D341Med (cell line): ENCODE measurements around the gene CTDP1.

Experiments used
- DNase-seq: peaks from one replicate; pipeline ENCODE4 v3.0.0; 2012; ENCODE audit warnings: low spot score

CTDP1 gene, protein sequence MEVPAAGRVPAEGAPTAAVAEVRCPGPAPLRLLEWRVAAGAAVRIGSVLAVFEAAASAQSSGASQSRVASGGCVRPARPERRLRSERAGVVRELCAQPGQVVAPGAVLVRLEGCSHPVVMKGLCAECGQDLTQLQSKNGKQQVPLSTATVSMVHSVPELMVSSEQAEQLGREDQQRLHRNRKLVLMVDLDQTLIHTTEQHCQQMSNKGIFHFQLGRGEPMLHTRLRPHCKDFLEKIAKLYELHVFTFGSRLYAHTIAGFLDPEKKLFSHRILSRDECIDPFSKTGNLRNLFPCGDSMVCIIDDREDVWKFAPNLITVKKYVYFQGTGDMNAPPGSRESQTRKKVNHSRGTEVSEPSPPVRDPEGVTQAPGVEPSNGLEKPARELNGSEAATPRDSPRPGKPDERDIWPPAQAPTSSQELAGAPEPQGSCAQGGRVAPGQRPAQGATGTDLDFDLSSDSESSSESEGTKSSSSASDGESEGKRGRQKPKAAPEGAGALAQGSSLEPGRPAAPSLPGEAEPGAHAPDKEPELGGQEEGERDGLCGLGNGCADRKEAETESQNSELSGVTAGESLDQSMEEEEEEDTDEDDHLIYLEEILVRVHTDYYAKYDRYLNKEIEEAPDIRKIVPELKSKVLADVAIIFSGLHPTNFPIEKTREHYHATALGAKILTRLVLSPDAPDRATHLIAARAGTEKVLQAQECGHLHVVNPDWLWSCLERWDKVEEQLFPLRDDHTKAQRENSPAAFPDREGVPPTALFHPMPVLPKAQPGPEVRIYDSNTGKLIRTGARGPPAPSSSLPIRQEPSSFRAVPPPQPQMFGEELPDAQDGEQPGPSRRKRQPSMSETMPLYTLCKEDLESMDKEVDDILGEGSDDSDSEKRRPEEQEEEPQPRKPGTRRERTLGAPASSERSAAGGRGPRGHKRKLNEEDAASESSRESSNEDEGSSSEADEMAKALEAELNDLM

DNA sequence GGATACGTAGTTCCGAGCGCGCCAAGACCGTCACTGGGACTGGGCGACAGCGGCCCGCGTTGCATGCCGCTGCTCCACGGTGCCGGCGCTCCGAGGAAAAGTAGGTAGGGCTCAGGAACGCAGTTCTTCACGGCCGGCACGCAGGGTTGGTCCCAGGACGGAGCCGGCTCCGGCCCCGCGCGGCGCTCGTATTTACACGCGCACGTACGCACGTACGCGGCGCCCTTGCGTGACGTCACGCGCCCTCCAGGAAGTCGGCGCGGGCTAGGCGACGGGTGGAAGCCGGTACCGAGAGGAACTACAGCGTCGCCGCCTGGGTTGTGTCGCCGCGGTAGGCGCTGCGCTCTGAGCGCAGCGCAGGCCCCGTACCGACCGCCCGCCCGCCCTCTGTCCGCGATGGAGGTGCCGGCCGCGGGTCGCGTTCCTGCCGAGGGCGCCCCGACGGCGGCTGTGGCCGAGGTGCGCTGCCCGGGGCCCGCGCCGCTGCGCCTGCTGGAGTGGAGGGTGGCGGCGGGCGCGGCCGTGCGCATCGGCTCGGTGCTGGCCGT lies at the start of gene CTDP1:
TSS of gene CTDP1 (plus strand) at position 252 of the 548 bp plus-strand sequence. CDS start at position 397, 145 bp downstream.
- DNase-seq, result peak; percentile 98

DNA sequence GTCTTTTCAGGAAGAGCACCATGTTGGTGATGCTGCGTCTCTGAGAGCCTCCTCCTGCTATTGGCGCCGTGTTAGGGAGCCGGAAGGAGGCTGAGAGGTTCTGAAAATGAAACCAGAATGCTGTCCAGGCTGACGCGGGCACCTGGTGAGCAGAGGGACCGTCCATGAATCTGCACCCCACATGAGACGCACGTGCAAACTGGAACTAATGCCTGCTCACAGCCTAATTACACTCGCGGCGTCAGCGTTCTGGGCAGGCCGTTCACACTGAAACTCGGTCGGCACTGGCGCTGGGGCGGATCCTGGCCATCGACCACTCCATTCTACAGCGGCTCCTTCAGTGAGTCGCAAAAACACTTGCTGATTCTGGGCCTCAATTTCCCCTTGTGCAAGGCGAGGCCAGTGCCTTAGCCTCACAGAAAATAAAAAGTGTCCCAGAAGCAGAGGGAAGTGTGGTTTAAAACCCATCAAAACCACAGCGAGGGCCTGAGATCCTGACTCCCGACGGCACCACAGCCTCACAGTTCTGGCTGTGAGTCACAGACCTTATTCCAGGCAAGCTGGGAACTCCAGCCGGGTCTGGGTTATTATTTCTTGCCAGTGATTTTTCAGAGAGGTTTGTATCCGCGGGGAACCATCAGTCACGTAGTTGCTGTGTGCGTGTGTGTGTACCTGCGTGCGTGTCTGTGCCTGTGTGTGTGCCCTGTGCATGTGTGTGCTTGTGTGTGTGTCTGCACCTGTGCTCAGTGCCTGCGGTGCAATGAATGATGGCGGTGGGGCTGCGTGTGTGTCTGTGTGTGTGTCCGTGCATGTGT lies 49.1 kb upstream of the CTDP1 start:
- DNase-seq, result no peak

DNA sequence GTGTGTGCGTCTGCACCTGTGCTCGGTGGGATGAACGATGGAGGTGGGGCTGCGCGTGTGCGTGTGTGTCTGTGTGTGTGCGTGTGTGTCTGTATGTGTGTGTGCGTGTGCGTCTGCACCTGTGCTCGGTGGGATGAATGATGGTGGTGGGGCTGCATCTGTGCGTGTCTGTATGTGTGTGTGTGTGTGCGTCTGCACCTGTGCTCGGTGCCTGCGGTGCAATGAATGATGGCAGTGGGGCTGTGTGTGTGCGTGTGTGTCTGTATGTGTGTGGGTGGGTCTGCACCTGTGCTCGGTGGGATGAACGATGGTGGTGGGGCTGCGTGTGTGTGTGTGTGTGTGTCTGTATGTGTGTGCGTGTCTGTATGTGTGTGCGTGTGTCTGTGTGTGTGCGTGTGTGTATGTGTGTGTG lies 48.5 kb upstream of the CTDP1 start:
- no peak for DNase-seq

DNA sequence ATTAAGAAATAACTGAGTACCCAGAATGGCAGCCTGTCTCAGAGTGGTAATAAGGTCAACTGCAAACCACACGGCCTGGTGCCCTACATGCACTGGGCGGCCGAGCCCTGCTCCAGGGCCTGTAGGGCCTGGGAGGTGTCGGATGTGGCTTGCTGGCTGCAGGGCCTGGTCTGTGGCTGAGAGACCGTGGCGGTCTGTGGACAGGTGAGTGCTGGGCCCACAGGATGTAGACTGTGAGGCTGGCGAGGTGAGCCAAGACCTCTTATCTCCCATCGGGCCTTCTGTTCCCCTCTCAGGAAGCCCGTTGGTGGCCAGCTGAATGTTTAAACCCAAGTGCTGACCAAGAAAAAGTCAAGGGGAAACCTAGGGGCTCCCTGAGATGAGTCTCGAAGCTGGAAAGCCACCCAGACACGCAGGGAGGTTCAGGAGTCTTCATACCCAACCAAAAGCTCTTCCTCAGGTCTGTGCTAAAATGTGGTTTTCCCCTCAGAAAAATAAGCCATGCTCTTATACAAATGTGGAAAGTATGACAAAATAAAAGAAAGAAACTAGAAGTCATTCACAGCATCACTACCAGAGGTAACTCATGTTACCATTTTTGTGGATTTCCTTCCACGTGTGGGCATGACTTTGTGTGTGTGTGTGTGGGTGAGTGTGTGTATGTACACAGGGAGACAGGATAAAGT lies 47.7 kb upstream of the CTDP1 start:
- no peak for DNase-seq

DNA sequence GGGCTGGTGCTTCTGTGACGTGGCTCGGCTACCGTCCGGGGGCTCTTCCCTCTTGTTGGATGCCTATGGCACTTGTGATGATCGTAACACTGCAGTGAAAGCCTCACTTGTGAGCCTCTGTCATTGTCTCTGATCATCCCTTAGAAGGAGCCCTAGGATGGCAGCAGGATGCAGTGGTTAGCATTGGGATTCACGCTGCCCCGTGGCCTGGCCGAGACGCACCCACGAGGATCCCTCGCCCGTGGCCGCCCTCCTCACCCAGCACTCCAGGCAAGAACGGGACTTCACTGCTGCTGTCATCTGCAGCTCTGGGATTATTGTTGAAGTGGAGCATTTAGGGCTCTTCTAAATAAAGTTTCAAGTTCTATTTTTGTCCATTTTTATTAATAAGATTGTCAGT lies 46.8 kb upstream of the CTDP1 start:
- no peak for DNase-seq

DNA sequence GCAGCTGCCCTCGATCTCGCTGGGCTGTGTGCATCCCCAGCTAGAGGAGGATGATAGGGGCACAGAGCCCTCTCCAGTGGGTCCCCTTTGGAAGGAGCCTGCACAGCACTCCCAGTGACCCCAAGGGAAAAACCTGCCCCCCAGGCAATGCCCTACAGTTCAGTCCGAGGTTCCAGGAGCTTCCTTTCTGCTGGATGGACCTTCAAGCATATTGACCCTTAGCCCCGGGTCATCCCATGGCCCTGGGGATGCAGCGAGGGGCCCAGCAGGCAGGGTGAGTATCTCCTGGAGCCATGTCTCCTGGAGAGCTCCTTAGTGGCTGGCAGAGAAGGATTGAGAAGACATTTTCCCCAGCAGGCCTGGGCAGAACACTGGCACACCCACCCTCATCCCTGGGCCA lies 45.4 kb upstream of the CTDP1 start:
- peak; percentile 20 for DNase-seq

DNA sequence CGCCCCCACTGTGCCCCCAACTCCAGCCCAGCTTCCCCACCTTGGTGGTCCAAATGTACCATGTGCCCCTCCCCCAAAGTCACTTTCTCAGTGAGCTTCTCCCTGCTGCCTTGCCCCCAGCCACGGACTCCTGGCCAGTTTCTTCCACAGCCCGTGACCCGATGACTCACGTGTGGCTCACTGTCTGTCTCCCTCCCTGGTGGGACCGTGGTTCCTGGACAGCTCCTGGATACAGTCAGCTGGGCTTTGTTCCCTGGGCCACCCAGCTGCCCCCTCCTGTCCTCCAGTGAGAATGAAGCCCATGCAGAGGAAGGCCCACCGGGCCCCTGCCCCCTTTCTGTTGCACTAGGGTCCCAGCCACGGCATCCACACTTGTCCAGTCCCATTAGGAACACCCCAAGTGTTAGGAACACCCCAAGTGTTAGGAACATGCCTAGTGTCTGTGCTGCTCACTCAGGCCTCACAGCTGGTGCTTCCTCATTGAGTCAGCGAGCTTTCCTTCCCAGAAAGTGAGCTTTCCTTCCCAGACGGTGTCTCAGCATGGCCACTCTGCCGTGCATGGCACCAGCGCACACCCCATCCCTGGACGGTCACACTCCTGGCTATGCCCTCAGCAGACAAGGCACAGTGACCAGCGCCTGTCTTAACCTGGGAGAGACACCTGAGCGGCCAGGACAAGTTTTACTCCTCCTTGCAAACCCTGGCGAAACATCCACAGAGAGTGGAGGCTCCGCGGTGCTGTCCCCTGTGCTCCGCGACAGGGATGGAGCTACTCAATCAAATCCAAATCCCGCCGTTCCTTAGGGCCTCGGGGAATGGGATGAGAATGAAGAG lies 44.8 kb upstream of the CTDP1 start:
- no peak for DNase-seq

DNA sequence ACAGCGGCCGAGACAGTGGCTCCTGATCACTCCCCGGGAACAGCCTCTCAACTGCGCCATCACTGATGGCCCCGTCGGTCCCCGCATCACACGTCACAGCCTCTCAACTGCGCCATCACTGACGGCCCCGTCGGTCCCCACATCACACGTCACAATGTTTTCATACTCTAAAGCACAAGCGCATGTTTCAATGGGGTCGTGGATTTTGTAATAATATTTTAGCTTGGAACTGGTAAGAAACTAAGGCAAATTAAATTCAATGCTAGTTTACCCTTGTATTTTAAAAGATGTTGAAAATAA lies 44.2 kb upstream of the CTDP1 start:
- DNase-seq, result no peak

DNA sequence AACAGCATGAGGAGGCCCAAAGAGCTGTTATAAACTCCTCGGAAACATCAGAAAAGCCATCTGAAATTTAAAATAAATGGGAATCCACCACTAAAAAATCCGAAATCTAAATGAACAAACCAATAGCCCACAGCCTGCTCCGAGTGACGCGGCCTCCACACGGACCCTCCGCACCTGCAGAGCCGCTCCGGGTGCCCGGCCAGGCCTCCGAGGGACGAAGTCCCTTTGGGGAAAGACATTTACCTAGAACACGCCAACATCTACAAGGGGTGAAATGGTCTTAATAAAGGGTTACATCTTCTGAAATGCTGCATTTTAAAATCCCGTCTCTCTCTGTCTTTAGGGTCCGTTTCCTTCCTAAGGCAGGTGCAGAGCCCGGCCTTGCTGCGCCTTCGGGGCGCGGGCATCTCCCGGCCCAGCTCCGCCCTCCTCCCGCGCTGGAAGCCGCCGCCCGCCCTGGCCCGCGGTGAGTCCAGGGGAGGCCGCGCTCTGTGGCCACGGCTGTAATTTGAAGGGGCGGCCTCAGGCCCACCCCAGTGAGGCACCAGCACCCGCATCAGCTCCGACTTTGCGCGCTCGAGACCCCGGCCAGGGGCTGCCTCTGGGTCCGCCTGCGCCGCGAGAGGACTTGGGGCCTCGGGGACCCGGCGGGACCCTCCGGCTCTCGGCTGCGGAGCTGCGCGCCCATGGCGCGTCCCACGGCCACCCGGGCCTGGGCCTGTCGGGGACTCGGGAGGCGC lies 42.3 kb upstream of the CTDP1 start:
- DNase-seq, result no peak

DNA sequence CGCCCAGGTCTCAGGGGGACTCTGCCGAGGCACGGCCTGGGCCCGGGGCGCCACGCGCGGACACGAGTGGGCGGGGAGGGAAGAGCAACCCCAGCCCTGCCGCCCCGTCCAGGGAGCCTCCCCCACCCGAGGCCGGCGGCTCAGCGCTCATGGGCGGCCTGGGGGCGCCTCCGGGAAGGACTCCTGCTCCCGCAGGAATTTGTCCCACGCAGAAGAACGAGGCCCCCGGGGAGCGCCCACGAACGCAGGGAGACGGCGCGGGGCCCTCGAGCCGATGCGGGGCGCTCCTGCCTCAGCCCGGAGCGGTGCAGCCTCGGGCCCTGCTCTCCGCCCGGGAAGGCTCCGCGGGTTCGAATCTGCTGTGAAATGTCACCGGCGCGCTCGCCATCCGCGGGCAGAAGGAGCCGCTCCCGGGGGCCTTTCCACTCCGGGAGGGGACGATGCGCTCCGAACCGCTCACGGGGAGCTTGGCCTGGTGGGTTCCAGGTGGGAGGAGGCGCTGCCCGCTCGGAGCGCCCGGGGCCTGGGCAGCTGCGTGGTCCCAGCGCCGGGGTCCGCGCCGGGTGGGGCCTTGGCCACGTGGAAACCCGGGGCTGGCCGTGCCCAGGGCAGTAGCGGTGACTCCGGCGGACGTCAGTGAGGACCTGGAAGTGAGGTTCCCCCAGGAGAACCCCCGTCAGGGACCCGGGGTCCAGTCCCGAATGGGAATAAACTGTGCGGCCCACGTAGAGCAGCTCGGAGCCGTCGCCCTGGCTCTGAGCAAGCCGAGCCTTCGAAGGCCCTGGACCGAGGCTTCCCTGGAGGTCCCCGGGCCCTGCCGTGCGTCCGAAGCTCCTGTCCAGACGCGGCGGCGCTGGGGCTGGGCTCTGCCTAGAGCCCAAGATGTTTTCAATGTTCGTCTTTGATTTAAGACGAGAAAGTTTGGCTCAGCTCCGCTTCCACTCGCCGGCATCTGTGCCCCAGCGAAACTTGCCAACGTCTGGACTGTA lies 41.4 kb upstream of the CTDP1 start:
- peak; percentile 36 for DNase-seq

DNA sequence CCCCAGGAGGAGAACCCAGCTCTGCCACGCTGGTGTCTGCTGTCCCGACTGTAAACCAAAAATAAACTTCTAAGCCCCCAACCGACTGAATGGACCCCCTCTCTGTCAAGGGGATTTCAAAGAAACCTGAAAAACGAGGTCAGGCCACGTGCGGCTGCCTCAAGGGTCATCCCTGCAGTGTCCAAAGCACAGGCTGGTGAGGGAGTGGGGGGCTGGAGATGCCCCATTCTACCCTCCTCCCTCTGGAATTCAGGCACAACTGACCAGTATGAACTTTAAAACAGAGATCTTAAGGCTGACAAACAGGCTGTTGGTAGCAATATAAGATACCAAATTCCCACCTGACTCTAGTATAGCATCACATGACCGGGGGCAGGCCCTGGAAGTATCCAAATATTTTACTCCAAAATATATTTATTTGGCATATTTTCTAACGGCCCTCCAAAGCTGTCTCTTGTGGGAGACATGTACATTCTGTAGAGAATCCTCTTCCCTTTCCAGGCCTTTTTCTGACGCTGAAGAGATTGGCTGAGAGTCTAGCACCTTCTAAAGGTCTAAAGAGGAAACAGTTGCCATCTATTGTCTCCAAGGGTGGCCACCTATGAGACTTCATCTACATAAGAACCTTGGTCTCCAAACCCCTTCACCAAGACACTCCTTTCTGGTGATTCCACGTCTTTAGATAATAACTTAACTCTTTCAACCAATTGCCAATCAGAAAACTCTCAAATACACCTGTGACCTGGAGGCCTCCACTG lies 40.4 kb upstream of the CTDP1 start:
- DNase-seq, result peak; percentile 8

DNA sequence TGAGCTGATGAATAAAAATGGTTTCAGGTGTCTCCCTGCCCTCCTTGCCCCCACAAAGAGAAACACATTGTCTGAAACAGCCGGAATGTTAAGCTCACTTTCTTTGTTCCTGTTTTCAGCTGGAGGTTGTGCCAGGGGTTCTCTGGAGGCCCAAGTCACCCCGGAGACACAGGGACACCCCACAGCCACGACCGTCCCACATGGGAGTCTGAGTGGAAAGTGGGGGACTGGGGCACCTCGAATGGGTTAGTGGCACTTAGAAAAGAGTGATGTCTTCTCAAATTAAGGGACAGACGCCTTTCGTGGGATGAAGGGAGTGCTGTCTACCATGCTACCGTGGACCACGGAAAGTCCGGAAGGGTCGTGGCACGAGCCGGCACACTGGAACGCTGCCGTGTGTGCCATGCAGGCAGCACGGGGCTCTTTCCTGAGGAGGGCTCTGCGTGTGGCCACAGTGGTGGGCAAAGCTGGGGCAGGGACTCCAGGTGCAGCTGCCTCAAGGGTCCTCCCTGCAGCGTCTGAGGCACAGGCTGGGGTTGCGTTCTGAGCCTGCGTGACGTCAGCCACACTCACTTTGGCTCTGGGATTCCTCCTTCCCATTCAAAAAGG lies 39.4 kb upstream of the CTDP1 start:
- peak; percentile 33 for DNase-seq

DNA sequence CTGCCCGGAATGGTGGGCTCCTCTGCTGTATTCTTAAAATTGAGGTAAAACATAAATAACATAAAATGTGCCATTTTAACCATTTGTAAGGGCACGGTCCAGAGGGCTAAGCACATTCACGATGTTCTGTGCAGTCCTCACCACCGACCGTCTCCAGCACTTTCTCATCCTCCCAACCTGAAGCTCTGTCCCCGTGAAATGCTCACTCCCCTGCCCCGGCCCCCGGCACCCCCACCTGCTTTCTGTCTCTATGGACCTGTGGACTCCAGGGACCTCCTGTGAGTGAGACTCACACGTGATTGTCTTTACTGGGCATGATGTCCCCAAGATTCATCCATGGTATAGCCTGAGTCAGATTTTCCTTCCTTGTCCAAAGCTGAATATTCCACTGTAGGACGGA lies 38.7 kb upstream of the CTDP1 start:
- DNase-seq, result peak; percentile 22

DNA sequence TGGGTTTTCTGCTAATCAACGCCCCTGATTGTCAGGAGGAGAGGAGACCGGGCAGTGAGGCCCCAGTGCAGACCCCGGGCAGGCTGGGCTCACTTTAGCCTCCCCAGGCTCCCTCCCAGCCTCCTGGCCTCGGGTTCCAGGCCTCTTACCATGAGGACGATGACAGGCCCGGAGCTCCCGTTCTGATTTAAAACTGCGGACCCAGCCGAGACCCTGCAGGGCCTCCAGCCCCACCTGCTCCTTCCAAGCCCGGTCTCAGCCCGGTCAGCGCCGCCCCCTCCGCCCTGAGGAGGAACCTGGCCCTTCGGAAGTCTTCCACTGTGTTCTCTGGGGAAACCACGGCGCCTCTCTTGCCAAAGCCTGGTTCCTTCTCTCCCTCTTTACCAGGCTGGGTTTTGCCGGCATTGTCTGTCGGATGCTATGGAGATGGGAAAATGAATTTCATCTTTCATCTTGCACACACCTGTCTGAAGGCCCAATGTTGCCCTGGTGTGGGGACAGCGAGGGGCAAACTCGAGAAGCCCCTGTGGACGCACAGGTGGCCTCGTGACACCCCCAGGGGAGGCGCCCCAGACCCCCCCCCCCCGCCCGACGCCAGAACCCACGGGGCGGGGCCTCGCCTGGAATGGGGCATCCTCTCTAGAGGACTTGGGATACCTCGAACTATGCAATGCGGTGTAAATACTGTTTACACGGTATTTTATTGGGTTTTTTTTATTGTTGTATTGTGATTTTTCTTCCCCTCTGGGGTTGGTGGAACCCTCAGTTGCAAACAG lies 37.7 kb upstream of the CTDP1 start:
- DNase-seq, result peak; percentile 28

DNA sequence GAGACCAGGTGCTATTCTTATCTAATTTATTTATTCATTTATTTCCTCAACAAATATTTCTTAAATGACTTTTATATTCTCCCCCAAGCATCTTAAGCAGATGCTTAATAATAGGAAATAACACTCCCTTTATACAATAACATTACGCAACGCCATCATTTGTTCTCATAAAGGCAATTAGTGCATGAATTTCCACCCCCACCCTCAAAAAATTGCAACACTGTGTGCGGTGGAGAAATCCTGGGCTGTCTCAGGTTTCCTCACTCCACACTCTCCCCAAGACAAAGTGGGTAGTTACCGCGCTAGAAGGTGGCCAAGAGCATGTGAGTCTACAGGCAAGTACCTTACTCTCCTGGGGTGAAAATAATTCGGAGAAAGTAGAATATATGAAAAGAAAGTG lies 37.0 kb upstream of the CTDP1 start:
- no peak for DNase-seq
